Measurements from ENCODE around the gene SCMH1. TPM values are rescaled to one million over a fixed set of nuclear protein-coding genes. Genes with fewer than 3 reads are reported as not detected.
A peak's percentile ranks its signal among the peaks of the same experiment; 100 is the strongest.
"Not testable (repeated sequence)": the region's sequence is repeated elsewhere in the genome, so short reads cannot be mapped to it uniquely, and the experiment has no call there.

SCMH1 gene
- total RNA-seq, 2 donors from 2014 or later, result 16.4 to 18.3 TPM

DNA sequence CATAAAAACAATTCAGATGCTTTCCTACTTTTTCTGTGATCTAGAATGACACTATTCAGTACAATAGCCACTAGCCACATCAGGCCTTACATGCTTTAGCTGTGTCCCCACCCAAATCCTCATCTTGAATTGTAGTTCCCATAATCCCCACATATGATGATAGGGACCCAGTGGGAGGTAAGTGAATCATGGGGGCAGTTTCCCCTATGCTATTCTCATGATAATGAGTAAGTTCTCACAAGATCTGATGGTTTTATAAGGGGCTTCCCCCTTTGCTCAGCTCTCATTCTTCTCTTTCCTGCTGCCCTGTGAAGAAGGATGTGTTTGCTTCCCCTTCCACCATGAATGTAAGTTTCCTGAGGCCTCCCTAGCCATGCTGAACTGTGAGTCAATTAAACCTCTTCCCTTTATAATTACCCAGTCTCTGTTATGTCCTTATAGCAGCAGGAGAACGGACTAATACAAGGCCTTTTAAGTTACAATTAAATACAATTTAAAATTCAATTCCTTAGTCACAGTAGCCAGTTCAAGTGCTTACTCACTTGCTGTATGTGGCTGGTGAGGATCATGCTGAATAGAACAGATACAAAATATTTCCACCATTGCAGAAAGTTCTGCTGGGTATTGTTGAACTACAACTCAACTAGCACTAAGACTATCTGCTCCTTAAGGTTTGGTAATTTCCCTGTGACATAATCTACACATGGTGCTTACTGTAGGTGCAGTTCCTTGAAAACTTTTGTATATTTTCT lies 106.7 kb downstream of the SCMH1 start:
- H3K9me3 ChIP-seq (ENCODE audit: control insufficient read depth, low read length), result peaks cover 30% of the 10 kb centered on the region
- 81% methylated on average over 1 of the region's 1 CpG; no CpG with 5 or more reads in 1 of the 2 experiments for WGBS, 2 experiments (ENCODE audit: insufficient coverage in 1 of 2, insufficient read length in 1 of 2)
- peaks cover 1% of the 10 kb centered on the region for H3K4me1 Mint-ChIP-seq
- peaks cover 48% of the 10 kb centered on the region for H3K9me3 Mint-ChIP-seq
- H3K27ac ChIP-seq (ENCODE audit: low read depth, low read length), result no peak overlapping the region
- H3K27ac Mint-ChIP-seq, result no peak overlapping the region
- no peaks in the 10 kb centered on the region for H3K4me1 ChIP-seq (ENCODE audit: control insufficient read depth, insufficient read depth, low read length)
- H3K9ac ChIP-seq (ENCODE audit: extremely low read depth, low read length, poor library complexity, severe bottlenecking), result no peak overlapping the region
- peaks cover 3% of the 10 kb centered on the region for H3K36me3 ChIP-seq (ENCODE audit: control insufficient read depth, insufficient read depth, low read length)
- H3K27me3 Mint-ChIP-seq (ENCODE audit: insufficient read depth), result no peaks in the 10 kb centered on the region
- no peak overlapping the region for H3K4me3 Mint-ChIP-seq
- no peak for DNase-seq
- TF ChIP-seq CTCF (conservative IDR thresholded peaks at IDR 0.05), result no peak
- H3K4me3 ChIP-seq (ENCODE audit: low read length), result no peak overlapping the region
- H3K36me3 Mint-ChIP-seq (ENCODE audit: low read depth), result peaks cover 73% of the 10 kb centered on the region
- H3K27me3 ChIP-seq (ENCODE audit: control insufficient read depth, insufficient read depth, low read length, poor library complexity, severe bottlenecking), result no peaks in the 10 kb centered on the region

GRCh38 chr1:41134325-41134724 lies 107.8 kb downstream of the SCMH1 start:
- not testable (repeated sequence) for H3K4me1 Mint-ChIP-seq; H3K27ac Mint-ChIP-seq; H3K9ac ChIP-seq (ENCODE audit: extremely low read depth, low read length, poor library complexity, severe bottlenecking); H3K27me3 Mint-ChIP-seq (ENCODE audit: insufficient read depth); H3K27me3 ChIP-seq (ENCODE audit: control insufficient read depth, insufficient read depth, low read length, poor library complexity, severe bottlenecking); H3K27ac ChIP-seq (ENCODE audit: low read depth, low read length); DNase-seq; H3K4me3 ChIP-seq (ENCODE audit: low read length); H3K4me3 Mint-ChIP-seq; H3K36me3 ChIP-seq (ENCODE audit: control insufficient read depth, insufficient read depth, low read length); H3K4me1 ChIP-seq (ENCODE audit: control insufficient read depth, insufficient read depth, low read length)
- H3K9me3 Mint-ChIP-seq, result peaks cover 41% of the 10 kb centered on the region
- peaks cover 21% of the 10 kb centered on the region for H3K9me3 ChIP-seq (ENCODE audit: control insufficient read depth, low read length)
- peaks cover 65% of the 10 kb centered on the region for H3K36me3 Mint-ChIP-seq (ENCODE audit: low read depth)
- WGBS, 2 experiments (ENCODE audit: insufficient coverage in 1 of 2, insufficient read length in 1 of 2), result 93 to 100% methylated on average over 1 of the region's 2 CpGs

DNA sequence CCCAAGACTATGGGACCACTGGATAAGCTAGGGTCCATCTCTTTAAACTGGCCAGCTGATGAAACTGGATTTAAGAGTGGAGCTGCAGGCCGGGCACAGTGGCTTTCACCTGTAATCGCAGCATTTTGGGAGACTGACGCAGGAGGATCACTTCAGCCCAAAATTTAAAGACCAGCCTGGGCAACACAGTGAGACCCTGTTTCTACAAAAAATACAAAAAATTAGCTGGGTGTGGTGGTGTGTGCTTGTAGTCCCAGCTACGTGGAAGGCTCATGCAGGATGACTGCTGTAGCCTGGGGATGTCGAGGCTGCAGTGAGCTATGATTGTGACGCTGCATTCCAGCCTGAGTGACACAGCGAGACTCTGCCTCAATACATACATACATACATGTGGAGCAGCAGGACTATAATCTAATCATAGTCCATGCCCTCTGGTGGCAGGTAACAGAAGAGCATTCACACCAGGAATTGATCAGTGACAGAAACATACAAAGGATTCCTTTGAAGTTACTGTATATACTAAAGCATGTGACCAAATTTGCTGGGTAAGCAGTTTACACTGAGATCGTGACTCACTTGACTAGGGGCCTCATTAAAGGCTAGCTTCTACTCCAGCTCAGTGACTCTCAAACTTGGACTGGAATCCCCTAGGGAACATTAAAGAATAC lies 119.1 kb downstream of the SCMH1 start:
- Mint-ChIP-seq H3K4me3 (no peak overlapping the region), H3K27me3 (ENCODE audit: insufficient read depth) (no peaks in the 10 kb centered on the region), H3K36me3 (ENCODE audit: low read depth) (no peaks in the 10 kb centered on the region), H3K4me1 (peaks cover 7% of the 10 kb centered on the region), H3K9me3 (peaks cover 5% of the 10 kb centered on the region), H3K27ac (no peak overlapping the region)
- Histone ChIP-seq H3K9ac (ENCODE audit: extremely low read depth, low read length, poor library complexity, severe bottlenecking) (no peak overlapping the region), H3K36me3 (ENCODE audit: control insufficient read depth, insufficient read depth, low read length) (no peaks in the 10 kb centered on the region), H3K4me3 (ENCODE audit: low read length) (no peak overlapping the region), H3K27ac (ENCODE audit: low read depth, low read length) (no peak overlapping the region), H3K9me3 (ENCODE audit: control insufficient read depth, low read length) (no peaks in the 10 kb centered on the region), H3K4me1 (ENCODE audit: control insufficient read depth, insufficient read depth, low read length) (no peaks in the 10 kb centered on the region), H3K27me3 (ENCODE audit: control insufficient read depth, insufficient read depth, low read length, poor library complexity, severe bottlenecking) (peaks cover 23% of the 10 kb centered on the region)
- DNase-seq, result peak; percentile 52
- TF ChIP-seq CTCF (conservative IDR thresholded peaks at IDR 0.05), result peak; percentile 76
- WGBS, 2 experiments (ENCODE audit: insufficient coverage in 1 of 2, insufficient read length in 1 of 2), result 91 to 92% methylated on average over 7 to 8 of the region's 8 CpGs
